GM12874 (cell line): ENCODE measurements around the gene BLTP3B.
A peak's percentile ranks its signal among the peaks of the same experiment; 100 is the strongest.

Experiments
- CTCF ChIP-seq: IDR thresholded peaks from 2 replicates; pipeline ENCODE4 v1.5.1; 2011; ENCODE audit warnings: low read depth, mild to moderate bottlenecking, control low read depth, low read length, moderate library complexity; ENCODE audit not compliant: insufficient read depth

Gene BLTP3B

GRCh38 chr12:100141998-100142850, 450 bp downstream of the BLTP3B start:
- TF ChIP-seq CTCF: no peak

GRCh38 chr12:100141666-100141997, 1.0 kb downstream of the BLTP3B start:
- TF ChIP-seq CTCF: no peak

GRCh38 chr12:100138803-100139098, 3.9 kb downstream of the BLTP3B start:
- TF ChIP-seq CTCF: no peak

GRCh38 chr12:100138048-100138802, 4.4 kb downstream of the BLTP3B start:
- TF ChIP-seq CTCF: peak; percentile 36; the same call in 1 of the 2 replicates

GRCh38 chr12:100133200-100133599, 9.5 kb downstream of the BLTP3B start:
- TF ChIP-seq CTCF: no peak

GRCh38 chr12:100128512-100128908, 14.2 kb downstream of the BLTP3B start:
- TF ChIP-seq CTCF: no peak

- no peak for TF ChIP-seq CTCF
Measured at GRCh38 chr12:100127766-100128511, 14.7 kb downstream of the BLTP3B start.
